ENCODE measurements around the gene BTD.

The BTD gene

GRCh38 chr3:15623535-15624440, 22.2 kb downstream of the BTD start:
- no peak overlapping the region for H3K4me3 ChIP-seq (ENCODE audit: low read length)
- H3K9me3 ChIP-seq (ENCODE audit: control insufficient read depth, insufficient read depth, low read length) = peaks cover 6% of the 10 kb centered on the region; the same call in 1 of the 2 replicates
- no peaks in the 10 kb centered on the region for H3F3A ChIP-seq (ENCODE audit: control insufficient read depth, insufficient read depth)
- H3K9me2 ChIP-seq (replicated peaks; ENCODE audit: control insufficient read depth, low read length) = no peaks in the 10 kb centered on the region
- no peaks in the 10 kb centered on the region for H3K79me2 ChIP-seq (ENCODE audit: control insufficient read depth, low read length)
- H3K4me2 ChIP-seq (ENCODE audit: low read length) = no peak overlapping the region
- no peaks in the 10 kb centered on the region for H3K36me3 ChIP-seq (ENCODE audit: control insufficient read depth, low read length)
- no peak overlapping the region for H3K27ac ChIP-seq (ENCODE audit: low read depth, low read length)
- no peaks in the 10 kb centered on the region for H4K20me1 ChIP-seq (ENCODE audit: control insufficient read depth, insufficient read depth, low read depth, low read length)
- H3K4me1 ChIP-seq (ENCODE audit: control insufficient read depth, low read length) = no peaks in the 10 kb centered on the region
- H3K27me3 ChIP-seq (ENCODE audit: control insufficient read depth, low read length) = no peaks in the 10 kb centered on the region
- no peak for TF ChIP-seq CTCF (IDR thresholded peaks at IDR 0.05; ENCODE audit: low read depth, low read length, poor library complexity, severe bottlenecking)
- no peak for TF ChIP-seq EZH2phosphoT487 (IDR thresholded peaks at IDR 0.05; ENCODE audit: borderline replicate concordance, low read length)

GRCh38 chr3:15628967-15629366, 27.4 kb downstream of the BTD start:
- peaks cover 9% of the 10 kb centered on the region for H3K4me1 ChIP-seq (ENCODE audit: control insufficient read depth, low read length)
- TF ChIP-seq CTCF (IDR thresholded peaks at IDR 0.05; ENCODE audit: low read depth, low read length, poor library complexity, severe bottlenecking) (no peak), EZH2phosphoT487 (IDR thresholded peaks at IDR 0.05; ENCODE audit: borderline replicate concordance, low read length) (no peak)
- H3K27ac ChIP-seq (ENCODE audit: low read depth, low read length) = no peak overlapping the region
- no peaks in the 10 kb centered on the region for H4K20me1 ChIP-seq (ENCODE audit: control insufficient read depth, insufficient read depth, low read depth, low read length)
- H3K36me3 ChIP-seq (ENCODE audit: control insufficient read depth, low read length) = no peaks in the 10 kb centered on the region
- no peaks in the 10 kb centered on the region for H3K27me3 ChIP-seq (ENCODE audit: control insufficient read depth, low read length)
- H3F3A ChIP-seq (ENCODE audit: control insufficient read depth, insufficient read depth) = no peaks in the 10 kb centered on the region
- no peak overlapping the region for H3K4me3 ChIP-seq (ENCODE audit: low read length)
- H3K9me3 ChIP-seq (ENCODE audit: control insufficient read depth, insufficient read depth, low read length) = no peaks in the 10 kb centered on the region
- no peaks in the 10 kb centered on the region for H3K79me2 ChIP-seq (ENCODE audit: control insufficient read depth, low read length)
- no peaks in the 10 kb centered on the region for H3K9me2 ChIP-seq (replicated peaks; ENCODE audit: control insufficient read depth, low read length)
- H3K4me2 ChIP-seq (ENCODE audit: low read length) = no peak overlapping the region

- H3K36me3 ChIP-seq (ENCODE audit: control insufficient read depth, low read length) = no peaks in the 10 kb centered on the region
- TF ChIP-seq CTCF (IDR thresholded peaks at IDR 0.05; ENCODE audit: low read depth, low read length, poor library complexity, severe bottlenecking) (peak; percentile 77), EZH2phosphoT487 (IDR thresholded peaks at IDR 0.05; ENCODE audit: borderline replicate concordance, low read length) (no peak)
- H3K4me2 ChIP-seq (ENCODE audit: low read length) = peak overlapping the region; percentile 52
- no peaks in the 10 kb centered on the region for H3K79me2 ChIP-seq (ENCODE audit: control insufficient read depth, low read length)
- H3K9me3 ChIP-seq (ENCODE audit: control insufficient read depth, insufficient read depth, low read length) = no peaks in the 10 kb centered on the region
- no peaks in the 10 kb centered on the region for H3K9me2 ChIP-seq (replicated peaks; ENCODE audit: control insufficient read depth, low read length)
- no peaks in the 10 kb centered on the region for H4K20me1 ChIP-seq (ENCODE audit: control insufficient read depth, insufficient read depth, low read depth, low read length)
- H3K4me1 ChIP-seq (ENCODE audit: control insufficient read depth, low read length) = peaks cover 9% of the 10 kb centered on the region
- no peaks in the 10 kb centered on the region for H3K27me3 ChIP-seq (ENCODE audit: control insufficient read depth, low read length)
- H3K27ac ChIP-seq (ENCODE audit: low read depth, low read length) = no peak overlapping the region
- H3K4me3 ChIP-seq (ENCODE audit: low read length) = peak overlapping the region; percentile 23; the same call in 1 of the 2 replicates
- no peaks in the 10 kb centered on the region for H3F3A ChIP-seq (ENCODE audit: control insufficient read depth, insufficient read depth)
Observed at GRCh38 chr3:15629860-15630597, 28.5 kb downstream of the BTD start.

All from DOHH2 (cell line).